Measurements from ENCODE around the gene EFHD2.

DNA sequence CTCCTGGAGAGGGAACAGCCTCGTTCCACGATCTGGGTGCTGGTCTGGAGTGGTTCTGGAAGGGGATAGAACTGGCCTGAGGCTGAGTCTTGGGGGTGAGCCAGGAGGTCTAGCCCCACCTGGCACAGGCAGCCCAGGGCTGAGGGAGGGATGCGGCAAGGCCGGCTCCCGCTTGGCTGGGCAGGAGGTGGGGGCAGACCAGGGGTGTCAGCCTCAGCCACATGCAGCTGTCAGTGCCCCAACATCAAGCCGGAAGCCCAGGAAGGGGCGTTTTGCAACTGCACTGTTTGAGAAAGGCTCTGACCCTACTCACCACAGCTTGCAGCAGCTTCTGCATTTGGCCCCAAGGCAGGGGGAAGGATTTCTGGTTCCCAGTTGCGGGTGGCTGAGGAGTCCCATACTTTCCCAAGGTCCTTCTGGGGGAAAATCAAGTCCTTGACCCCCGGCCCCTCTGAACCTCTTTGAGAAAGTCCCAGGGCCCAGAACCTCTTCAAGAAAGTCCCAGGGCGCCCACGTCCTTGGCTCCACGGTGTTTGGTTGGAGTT, 2.0 kb downstream of the EFHD2 start:
- TF ChIP-seq POLR2A (IDR thresholded peaks at IDR 0.05) (no peak), POLR2AphosphoS5 (IDR thresholded peaks at IDR 0.05; ENCODE audit: insufficient read depth in 1 of 2, low read depth in 1 of 2) (peak in 1 of 2 donors; percentile 30)
- TF ChIP-seq, protein P1, sequence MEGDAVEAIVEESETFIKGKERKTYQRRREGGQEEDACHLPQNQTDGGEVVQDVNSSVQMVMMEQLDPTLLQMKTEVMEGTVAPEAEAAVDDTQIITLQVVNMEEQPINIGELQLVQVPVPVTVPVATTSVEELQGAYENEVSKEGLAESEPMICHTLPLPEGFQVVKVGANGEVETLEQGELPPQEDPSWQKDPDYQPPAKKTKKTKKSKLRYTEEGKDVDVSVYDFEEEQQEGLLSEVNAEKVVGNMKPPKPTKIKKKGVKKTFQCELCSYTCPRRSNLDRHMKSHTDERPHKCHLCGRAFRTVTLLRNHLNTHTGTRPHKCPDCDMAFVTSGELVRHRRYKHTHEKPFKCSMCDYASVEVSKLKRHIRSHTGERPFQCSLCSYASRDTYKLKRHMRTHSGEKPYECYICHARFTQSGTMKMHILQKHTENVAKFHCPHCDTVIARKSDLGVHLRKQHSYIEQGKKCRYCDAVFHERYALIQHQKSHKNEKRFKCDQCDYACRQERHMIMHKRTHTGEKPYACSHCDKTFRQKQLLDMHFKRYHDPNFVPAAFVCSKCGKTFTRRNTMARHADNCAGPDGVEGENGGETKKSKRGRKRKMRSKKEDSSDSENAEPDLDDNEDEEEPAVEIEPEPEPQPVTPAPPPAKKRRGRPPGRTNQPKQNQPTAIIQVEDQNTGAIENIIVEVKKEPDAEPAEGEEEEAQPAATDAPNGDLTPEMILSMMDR (IDR thresholded peaks at IDR 0.05): no peak

All from vagina (tissue), 2 donors.